Stimulated activated CD4-positive, alpha-beta T cell treated with anti-CD3 and anti-CD28 coated beads, Interleukin-2, amount 100 ng/mL, for 4 hours (primary cell): ENCODE results near the gene ANKS6.

ENCODE experiments used
- DNase-seq: peaks from one replicate; pipeline ENCODE4 v3.0.0-alpha.2; 2020; ENCODE audit warnings: low read depth

The ANKS6 gene

DNA sequence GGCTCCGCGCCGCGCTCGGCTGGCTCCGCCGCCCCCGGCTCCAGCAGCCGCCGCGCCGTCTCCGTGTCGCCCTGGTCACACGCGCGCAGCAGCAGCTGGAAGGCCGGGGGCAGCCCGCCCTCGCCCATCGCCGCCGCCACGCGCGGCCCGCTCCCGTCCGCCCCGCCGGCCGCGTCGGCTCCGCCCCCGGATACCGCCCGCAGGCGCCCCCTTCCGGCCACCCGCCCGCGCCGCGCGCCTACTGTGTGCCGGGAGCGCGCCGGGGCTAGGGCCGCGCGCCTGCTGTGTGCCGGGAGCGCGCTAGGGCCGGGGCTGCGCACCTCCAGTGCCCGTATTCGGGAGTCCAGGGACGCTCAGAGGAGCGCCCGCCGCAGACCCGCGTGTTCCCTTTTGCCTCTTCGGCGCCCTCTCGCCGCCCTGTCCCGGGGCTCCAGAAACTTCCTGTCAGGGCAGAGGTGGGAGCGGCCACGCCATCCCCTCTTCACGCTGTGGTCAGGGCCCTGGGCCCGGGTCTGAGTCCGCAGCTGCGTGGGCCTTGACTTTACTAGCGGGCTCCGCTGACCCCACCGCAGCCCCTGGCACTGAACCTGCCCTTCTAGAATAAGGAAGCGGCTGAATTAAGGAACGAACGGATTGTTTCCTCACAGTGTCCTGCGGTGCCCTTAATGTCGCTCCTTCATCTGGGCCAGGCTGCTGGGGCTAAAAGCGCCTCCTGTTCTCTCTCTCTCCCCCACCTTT is at the start of gene ANKS6:
Gene ANKS6 (minus strand): TSS at position 192 of the 738 bp plus-strand sequence. CDS start 64 bp downstream, at position 128.
- peak; percentile 76 for DNase-seq

DNA sequence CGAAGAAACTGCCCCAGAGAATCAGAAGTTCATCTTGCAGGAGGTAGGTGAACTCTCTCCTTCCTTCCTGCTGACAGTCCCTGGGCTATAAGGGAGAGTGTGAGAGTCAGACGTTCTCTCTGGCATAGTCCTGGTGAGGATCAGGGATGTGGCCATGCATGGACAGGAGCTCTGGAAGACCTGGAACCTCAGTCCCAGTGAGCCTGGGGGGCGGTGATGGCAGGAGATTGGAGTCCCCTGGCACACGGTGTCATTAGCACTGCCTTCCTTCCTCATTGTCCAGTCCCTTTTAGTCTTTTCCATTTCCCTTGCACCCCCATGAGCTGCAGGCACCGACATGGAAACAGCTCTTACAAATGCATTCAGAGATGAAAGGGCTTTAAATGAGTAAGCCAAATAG is 49.7 kb upstream of the ANKS6 start:
- DNase-seq = no peak

DNA sequence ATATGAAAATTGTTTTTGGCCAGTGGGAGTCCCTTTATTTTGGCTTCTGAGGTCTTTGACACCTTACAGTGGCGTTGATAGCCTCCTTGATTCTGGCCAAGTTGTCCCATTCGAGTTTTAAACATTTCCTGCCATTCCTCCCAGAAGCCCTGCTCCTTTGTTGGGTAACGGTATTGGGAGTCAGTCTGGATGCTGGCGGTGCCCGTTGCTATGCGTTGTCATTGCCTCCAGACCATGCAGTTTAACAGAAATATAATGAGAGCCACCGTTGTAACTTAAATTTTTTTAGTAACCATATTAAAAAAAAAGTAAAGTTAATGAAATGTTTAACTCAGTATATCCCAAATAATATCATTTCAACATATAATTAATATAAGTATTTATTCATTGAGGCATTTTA is 46.2 kb upstream of the ANKS6 start:
- DNase-seq = no peak

DNA sequence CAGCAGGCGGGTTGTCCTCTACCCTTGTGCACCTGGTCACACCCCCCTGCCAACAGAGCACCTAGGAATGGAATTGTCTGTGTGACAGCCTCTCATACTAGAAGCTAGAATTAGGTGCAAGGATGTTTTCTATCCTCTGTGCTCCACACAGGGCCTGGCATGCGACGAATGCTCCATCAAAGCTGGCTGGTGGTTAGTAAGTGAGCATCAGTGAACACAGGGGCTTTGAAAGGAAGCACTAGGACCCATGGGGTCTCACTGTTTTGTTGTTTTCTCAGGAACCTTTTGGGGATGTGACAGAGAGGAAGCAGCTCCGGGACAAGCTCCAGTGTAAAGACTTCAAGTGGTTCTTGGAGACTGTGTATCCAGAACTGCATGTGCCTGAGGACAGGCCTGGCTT is 43.4 kb upstream of the ANKS6 start:
- DNase-seq = no peak

DNA sequence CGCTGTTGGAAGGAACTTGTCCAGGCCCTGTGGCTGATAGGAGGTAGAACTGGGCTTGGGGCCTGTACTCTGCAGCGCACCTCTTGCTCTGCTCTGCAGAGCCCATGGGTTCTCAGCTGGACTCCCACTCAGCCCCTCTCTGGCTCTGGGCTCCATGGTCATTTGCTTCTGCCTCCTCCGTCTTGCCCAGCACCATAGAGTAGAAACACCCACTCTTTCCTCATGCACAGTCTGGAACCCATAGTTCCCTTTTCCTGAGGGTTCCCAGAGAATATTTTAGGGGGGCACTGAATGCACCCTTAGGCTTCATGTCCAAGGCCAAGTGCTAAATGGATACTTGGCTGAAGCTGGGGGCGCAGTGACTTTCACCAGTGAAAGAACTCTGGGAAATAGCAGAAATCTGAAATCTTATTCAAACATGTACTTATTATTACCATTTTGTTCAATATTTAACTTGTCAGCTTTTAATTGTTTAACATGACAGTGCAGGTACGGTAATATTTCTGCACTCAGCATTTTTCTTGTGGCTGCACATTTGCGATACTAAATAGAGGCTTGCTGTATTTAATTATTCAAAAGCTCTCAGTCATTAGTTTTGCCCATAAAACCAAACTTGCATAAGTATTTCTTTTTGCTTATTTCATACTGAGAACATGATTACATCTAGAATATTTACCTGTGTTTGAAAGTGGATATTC is 42.7 kb upstream of the ANKS6 start:
- DNase-seq = no peak

DNA sequence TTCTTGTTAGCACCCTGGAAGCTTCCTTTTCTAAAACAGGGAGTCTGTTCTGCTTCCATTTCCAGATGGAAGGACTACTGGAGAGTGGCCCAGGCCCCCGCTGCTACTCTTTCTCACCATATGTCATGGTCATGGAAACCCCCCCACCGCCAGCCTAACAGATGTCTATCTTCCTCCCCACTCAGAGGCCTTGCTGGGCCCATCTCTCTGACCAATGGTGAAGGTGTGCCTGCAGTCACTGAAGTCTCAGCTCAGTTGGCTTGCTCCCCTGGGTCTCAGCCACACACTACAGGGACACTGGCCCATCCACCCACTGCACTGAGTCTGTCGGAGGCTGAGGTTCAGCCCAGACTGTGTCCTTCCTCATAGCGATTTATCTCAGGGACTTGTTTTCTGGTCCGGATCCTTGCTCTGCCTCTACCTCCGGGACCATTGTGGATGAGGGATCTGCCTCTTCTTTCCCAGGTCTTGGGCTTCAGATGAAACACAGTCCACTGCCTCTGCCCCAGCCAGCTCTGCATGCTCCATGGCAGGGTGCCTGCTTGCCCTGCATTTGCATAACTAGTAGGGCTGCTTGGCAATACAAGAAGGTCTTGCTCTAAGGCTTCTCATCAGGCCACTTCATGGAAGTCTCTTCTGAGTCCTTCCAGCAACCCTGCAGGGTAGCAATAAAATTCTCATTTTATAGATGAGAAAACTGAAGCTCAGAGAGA is 42.0 kb upstream of the ANKS6 start:
- no peak for DNase-seq

DNA sequence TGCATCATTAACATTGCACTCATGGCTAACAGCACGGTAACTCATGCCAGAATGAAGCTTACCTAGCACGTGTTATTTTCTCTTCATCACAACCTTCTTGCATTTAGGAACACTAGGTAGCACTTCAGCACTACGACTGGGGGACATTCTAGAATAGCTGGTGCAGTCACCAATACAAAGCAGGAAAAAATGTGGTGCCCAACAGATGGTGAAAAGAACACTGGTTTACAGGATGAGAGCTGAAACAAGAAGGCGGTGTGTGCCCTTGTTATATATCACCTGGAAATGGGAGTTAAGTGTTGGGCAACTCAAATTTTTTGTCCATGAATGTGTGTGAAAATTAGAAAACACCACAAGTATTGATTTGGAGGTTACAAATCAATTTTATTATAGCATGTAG is 41.2 kb upstream of the ANKS6 start:
- DNase-seq = no peak

DNA sequence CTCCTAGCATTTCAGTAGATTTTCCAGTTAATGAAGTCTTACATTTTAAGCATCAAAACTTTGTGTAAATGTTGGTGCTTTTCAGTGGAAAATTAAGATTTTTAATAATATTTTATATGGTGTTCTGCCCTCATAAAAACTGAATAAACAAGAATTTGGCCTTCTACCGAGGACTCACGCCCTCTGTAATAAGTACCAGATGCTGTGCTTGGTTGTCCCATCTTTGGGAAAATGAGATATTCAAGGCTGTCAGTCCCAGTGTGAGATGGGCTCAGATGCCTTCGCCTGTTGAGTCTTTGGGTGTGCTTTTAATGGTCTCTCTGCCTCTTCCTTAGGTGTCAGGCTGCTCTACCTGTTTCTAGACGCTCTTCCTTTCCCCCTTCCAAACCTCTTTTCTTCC is 39.9 kb upstream of the ANKS6 start:
- DNase-seq = no peak

DNA sequence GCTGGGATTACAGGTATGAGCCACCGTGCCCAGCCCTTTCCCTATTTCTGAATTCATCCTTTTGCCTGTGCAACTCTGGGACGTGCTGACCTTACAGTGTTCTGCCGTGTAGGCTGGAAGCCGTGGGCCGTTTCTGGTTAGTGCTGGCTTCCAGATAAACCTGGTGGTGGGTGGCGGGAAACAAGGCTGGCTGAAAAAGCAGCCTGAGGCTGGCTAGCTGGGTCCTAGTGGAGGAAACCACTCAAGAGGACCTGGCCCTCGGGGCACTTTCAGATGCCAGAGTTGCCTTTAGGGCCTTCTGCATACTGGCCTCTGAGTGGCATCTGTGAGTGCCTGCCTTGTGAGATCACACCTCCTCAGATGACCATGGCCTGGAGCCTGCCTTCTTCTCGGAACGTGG is 38.0 kb upstream of the ANKS6 start:
- no peak for DNase-seq

DNA sequence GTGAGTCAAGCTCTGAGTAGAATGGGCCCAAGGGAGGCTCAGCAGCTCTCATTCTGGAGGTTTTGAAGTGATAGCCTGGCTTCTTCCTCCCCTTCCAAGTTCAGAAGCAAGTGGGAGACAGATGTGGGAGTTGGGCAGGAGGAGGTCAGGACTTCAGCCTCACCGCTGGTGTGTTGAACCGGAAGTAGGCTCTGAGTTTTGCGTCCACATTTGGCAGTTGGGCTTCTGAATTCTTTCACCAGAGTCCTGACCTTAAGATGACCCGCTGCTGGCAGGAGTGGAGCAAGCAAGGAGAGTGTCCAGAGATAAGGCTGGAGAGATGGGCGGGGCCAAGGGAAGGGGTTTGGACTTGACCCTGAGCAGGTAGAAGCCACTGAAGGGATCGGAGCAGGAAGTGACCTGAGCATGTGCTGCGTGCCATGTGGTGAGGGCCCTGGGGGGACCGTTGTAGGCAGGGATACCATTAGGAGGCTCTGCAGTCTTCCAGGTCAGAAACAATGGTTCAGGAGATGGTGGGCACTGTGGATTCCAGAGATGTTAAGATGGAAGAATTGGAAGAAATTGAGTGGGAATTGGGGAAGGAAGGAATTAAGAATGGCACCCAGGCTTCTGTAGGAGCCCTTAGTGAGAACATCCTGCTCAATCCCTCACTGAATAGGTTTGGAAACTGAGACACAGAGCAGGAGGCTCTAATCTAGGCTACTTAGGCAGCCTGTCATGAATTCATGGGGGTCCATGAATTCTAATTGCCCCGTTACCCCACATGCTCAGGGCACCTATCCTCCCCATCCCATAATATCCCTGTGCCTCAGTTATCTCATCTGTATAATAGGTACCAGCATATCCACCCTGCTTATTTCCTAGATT is 37.0 kb upstream of the ANKS6 start:
- DNase-seq = no peak

DNA sequence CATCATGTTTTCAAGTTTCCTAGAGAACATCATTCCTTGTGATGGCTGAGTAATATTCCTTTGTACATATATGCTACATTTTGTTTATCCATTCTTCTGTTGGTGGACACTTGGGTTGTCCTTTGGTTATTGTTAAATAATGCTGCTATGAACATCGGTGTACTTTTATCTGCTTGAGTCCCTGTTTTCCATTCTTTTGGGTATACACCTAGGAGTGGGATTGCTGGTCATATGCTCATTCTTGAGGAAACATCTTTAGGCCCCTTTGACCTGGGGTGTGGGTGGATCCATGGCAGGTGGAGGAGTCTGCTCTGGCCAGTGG is 36.4 kb upstream of the ANKS6 start:
- DNase-seq = no peak

DNA sequence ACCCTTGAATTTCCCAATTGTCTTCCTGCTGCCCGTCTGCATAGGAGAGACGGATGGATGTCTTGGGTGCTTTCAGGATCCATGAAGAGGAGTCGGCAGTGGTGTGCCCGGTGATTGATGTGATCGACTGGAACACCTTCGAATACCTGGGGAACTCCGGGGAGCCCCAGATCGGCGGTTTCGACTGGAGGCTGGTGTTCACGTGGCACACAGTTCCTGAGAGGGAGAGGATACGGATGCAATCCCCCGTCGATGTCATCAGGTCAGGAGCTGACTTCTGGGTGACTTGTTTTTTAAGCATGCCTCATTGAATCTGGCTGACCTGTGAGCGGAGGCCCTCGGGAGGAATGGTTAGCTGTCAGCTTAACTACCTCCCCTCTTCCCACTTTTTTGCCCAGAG is 35.3 kb upstream of the ANKS6 start:
- DNase-seq = no peak

DNA sequence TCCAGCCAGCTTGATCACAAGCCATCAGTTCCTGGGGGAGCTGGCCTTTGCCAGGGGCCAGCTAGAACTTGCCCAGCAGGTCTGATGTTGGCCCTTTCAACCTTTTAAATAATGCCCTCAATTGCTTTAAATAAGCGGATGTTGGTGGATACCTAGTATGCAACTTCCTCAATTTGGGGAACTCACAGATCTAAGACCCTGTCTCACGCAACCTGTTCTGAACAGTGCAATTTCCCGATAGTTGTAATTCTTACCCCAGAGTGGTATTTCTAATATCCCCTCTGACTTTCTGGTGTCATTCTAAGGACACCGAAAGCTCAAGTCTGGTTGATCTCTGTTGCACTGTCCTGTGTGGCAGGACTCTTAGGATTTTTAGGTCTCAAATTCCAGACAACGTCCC is 34.2 kb upstream of the ANKS6 start:
- DNase-seq = no peak

DNA sequence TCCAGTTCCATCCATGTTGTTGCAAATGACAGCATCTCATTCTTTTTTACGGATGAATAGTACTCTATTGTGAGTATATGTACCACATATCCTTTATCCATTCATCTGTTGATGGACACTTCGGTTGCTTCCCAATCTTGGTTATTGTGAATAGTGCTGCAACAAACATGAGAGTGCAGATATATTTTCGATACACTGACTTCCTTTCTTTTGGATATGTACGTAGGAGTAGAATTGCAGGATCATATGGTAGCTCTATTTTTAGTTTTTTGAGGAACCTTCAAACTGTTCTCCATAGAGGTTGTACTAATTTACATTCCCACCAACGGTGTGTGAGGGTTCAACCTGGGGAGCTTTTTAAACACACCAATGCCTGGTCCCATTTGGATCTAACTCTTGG is 33.4 kb upstream of the ANKS6 start:
- no peak for DNase-seq

DNA sequence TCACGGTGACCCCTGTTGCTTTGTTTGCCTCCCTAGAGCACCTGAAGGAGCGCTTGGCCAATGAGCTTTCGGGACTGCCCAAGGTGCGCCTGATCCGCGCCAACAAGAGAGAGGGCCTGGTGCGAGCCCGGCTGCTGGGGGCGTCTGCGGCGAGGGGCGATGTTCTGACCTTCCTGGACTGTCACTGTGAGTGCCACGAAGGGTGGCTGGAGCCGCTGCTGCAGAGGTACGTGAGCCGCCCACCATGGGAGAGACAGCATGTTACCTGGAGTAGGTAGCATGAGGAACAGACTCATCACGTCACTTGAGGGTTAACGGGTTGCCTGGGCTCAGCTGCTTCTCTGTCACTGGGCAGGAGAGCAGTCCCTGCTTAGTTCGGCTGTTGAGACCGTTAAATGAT is 30.4 kb upstream of the ANKS6 start:
- no peak for DNase-seq

DNA sequence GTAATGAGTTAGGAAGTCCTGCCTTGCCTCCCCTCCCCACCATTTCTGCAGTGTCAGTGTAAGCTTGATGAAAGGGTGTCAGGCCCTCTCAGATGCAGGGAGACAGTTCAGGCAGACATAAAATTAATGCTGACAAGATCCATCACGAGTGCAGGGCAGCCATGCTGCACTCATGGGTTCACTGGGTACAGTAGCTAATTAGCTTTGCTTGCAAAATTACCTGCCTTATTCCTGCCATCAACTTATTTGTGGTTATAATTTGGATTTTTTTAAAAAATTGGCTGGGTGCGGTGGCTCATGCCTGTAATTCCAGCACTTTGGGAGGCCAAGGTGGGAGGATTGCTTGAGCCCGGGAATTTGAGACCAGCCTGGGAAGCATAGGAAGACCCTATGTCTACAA is 29.1 kb upstream of the ANKS6 start:
- DNase-seq = no peak

DNA sequence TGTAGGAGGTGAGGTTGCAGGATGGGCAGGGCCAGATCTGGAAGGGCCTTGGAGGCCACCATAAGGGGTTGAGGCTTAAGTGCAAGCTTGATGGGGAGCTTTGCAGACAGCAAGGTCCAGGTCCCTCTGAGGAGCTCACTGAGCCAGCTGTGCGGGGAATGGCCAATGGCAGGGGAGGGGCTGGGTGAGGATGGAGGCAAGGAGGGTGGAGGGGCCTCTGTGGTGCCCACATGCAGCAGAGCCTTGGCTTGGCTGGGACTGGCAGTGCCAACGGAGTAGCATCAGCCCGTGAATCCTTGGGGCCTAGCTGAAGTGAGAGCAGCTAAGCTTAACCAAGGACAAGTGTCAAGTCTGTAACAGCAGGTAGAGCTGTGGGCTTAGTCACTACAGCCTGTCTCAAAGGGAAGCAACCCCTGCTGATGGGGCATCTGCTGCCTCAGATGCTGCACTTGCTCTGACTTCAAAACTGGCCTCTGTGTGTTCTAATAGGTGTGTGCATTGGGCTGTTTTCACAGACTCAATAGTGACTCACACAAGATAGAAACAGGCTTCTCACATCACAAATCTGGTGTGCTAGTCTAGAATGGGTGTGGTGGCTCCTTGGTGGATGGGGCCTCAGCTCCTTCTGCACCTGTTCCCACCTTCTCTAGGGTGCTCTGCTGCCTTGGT is 27.4 kb upstream of the ANKS6 start:
- no peak for DNase-seq

DNA sequence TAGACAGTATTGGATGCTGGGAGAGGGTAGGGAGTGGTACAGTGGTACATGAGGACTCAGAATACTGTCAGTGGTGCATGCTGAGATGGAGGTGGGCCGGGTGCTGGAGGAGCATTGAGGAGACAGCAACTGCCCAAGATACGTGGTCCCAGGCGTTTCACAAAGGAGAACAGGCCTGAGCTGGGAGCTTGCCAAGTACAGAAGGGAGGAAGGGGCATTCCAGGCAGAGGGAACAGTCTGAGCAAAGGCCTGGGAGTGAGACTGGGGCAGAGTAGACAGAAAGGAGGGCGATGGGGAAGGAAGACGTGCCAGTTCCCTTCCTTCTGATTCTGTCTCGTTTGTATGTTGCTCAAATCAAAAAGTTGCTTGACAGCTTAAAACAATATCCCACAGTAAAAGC is 26.3 kb upstream of the ANKS6 start:
- DNase-seq = no peak

DNA sequence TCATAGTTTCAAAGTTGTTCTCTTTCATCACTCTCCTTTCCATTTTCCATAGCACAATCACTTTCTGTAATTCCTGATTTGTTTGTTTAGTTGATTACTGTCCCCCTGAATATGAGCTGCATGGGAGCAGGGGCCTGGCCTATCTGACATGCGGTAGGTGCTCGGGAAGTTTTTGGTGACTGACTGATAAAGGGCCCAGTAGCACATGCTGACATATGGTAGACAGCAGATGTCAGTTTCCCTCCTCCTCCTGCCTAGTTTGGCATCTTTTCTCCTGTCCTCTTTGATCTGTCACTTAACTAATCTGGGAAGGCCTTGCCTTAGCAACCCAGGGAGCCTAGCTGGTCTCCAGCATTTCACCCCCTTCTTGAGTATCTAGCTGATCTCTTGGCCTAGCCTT is 25.5 kb upstream of the ANKS6 start:
- no peak for DNase-seq

DNA sequence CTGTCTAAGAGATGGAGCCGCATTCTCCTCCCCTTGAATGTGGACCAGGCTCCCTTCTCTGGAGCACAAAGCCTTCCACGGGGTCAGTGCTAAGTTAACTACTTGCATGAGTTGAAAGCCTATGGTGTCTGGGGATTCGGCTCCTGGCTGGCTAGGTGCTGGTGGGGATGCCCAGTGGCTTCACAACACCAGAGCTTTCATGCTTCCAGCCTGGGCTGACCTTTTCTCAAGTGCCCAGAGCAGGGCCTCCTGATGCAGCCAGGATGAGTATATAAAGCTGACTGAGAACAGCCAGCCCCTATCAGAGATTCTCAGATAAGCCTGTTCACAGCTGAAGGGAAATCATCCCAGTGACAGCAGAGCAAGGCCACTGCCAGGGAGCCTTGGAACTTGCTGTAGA is 22.9 kb upstream of the ANKS6 start:
- DNase-seq = no peak

DNA sequence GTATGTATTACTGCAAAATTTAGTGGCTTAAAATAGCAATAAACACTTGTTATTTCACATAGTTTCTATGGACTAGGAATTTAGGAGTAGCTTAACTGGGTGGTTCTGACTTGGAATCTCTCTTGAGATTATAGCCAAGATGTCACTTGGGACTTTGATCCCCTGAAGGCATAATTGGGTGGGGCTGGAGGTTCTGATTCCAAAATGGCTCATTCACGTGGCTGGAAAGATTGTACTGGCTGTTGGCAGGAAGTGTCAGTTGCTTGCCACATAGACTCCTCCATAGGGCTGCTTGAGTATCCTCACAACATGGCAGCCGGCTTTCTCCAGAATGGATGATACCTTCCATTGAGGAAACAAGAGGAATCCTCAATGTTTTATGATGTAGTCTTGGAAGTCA is 22.4 kb upstream of the ANKS6 start:
- no peak for DNase-seq

DNA sequence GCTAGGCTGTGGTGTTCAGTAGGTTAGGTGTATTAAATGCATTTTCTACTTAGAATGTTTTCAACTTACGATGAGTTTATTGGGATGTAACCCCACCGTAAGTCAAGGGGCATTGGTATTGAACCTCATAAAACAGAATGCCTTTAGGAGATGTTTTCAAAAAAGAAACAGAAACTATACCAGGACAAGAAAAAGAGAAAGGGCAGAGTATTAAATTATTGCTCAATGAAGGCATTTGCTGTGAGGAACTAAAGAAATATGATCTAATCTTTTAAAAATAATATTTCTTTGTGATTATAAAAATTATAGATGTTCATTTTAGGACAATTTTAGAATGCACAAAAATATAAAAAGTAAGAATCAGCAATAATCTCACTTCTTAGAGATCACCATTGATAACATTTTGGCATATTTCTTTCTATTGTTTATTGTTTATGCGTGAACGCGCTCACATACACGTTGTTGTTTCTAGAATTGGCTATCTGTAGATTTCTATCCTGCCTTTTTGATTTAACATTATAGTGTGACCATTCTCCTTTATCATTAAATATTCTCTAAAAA is 19.1 kb upstream of the ANKS6 start:
- no peak for DNase-seq
